ENCODE measurements around the gene HHAT.

Gene HHAT

GRCh38 chr1:210328746-210329503 lies at the start of gene HHAT:
Gene HHAT, plus strand, starts transcription at chr1:210328902. Its CDS starts 20,074 bp downstream, at chr1:210348976.
- peak within 1 kb of the TSS; percentile 58 for H3K27ac ChIP-seq
- TF ChIP-seq ZFX (IDR thresholded peaks at IDR 0.05) (no peak; the same call in 1 of the 2 replicates), CTCF (conservative IDR thresholded peaks at IDR 0.05) (peak; percentile 15)

- no peak overlapping the region for H3K27ac ChIP-seq
- TF ChIP-seq ZFX (IDR thresholded peaks at IDR 0.05) (no peak), CTCF (conservative IDR thresholded peaks at IDR 0.05) (no peak)
Observed at GRCh38 chr1:210280221-210280620, 48.5 kb upstream of the HHAT start.

GRCh38 chr1:210288116-210288515 lies 40.6 kb upstream of the HHAT start:
- TF ChIP-seq ZFX (IDR thresholded peaks at IDR 0.05) (no peak), CTCF (conservative IDR thresholded peaks at IDR 0.05) (no peak)
- H3K27ac ChIP-seq, result no peak overlapping the region

GRCh38 chr1:210289248-210289647 lies 39.5 kb upstream of the HHAT start:
- no peak overlapping the region for H3K27ac ChIP-seq

GRCh38 chr1:210291081-210291764 lies 37.5 kb upstream of the HHAT start:
- H3K27ac ChIP-seq, result no peak overlapping the region
- TF ChIP-seq ZFX (IDR thresholded peaks at IDR 0.05) (no peak), CTCF (conservative IDR thresholded peaks at IDR 0.05) (no peak)

More at GRCh38 chr1:210289248-210289647, 39.5 kb upstream of the HHAT start:
- no peak for TF ChIP-seq ZFX (IDR thresholded peaks at IDR 0.05)
- no peak for TF ChIP-seq CTCF (conservative IDR thresholded peaks at IDR 0.05)

GRCh38 chr1:210291786-210292230 lies 36.9 kb upstream of the HHAT start:
- no peak overlapping the region for H3K27ac ChIP-seq
- TF ChIP-seq CTCF (conservative IDR thresholded peaks at IDR 0.05) (no peak), ZFX (IDR thresholded peaks at IDR 0.05) (no peak)

GRCh38 chr1:210292231-210292871 lies 36.4 kb upstream of the HHAT start:
- TF ChIP-seq ZFX (IDR thresholded peaks at IDR 0.05) (no peak), CTCF (conservative IDR thresholded peaks at IDR 0.05) (peak; percentile 35)
- H3K27ac ChIP-seq, result no peak overlapping the region
